PFSK-1 (cell line): ENCODE measurements around the gene DEGS1.

Source experiments
- FOXP2 ChIP-seq: optimal IDR thresholded peaks from 2 replicates; pipeline ENCODE3; 2011; ENCODE audit warnings: borderline replicate concordance, control low read depth, inconsistent platforms; ENCODE audit not compliant: insufficient read depth; ENCODE audit errors: extremely low read length, extremely low read depth
- POLR2AphosphoS5 ChIP-seq: IDR thresholded peaks from 2 replicates; pipeline ENCODE4 v1.6.1; 2012; ENCODE audit warnings: low read depth, mild to moderate bottlenecking, control low read depth, low read length, moderate library complexity
- REST ChIP-seq, 2 experiments: IDR thresholded peaks; 2 replicates each; pipeline versions ENCODE4 v1.6.1 to v1.8.0; 2011 to 2012; ENCODE audit warnings: low read depth in 2 of 2, low read length in 2 of 2, control low read depth in 1 of 2, inconsistent platforms in 1 of 2, mild to moderate bottlenecking in 1 of 2, moderate library complexity in 1 of 2; ENCODE audit not compliant: insufficient read depth in 1 of 2
- SIN3A ChIP-seq: IDR thresholded peaks from 2 replicates; pipeline ENCODE4 v1.6.1; 2012; ENCODE audit warnings: mild to moderate bottlenecking, low read length, moderate library complexity, borderline replicate concordance; ENCODE audit not compliant: insufficient read depth
- TAF1 ChIP-seq: IDR thresholded peaks from 2 replicates; pipeline ENCODE4 v1.6.1; 2012; ENCODE audit warnings: low read length, control low read depth, borderline replicate concordance; ENCODE audit not compliant: insufficient read depth

DEGS1 gene

DNA sequence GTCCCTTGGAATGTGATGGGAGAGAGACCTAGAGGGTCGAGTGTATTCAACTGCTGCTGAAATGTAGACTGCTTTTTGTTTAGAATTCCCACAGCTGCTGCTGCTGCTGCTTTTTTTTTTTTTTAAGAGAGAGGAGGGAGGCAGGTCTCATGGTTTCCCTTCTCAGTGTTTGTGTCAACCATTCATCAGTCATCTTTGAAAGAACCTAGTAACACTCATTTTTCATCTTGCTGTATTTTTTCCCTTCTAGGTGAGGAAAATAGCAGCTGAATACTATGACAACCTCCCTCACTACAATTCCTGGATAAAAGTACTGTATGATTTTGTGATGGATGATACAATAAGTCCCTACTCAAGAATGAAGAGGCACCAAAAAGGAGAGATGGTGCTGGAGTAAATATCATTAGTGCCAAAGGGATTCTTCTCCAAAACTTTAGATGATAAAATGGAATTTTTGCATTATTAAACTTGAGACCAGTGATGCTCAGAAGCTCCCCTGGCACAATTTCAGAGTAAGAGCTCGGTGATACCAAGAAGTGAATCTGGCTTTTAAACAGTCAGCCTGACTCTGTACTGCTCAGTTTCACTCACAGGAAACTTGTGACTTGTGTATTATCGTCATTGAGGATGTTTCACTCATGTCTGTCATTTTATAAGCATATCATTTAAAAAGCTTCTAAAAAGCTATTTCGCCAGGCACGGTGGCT lies 9.2 kb downstream of the DEGS1 start:
- no peak for TF ChIP-seq REST (IDR thresholded peaks at IDR 0.05; ENCODE audit: insufficient read depth in 1 of 2, low read depth in 2 of 2, low read length in 2 of 2)
- TF ChIP-seq FOXP2 = no peak
- TF ChIP-seq SIN3A = no peak
- no peak for TF ChIP-seq POLR2AphosphoS5
- TF ChIP-seq TAF1 = no peak

DNA sequence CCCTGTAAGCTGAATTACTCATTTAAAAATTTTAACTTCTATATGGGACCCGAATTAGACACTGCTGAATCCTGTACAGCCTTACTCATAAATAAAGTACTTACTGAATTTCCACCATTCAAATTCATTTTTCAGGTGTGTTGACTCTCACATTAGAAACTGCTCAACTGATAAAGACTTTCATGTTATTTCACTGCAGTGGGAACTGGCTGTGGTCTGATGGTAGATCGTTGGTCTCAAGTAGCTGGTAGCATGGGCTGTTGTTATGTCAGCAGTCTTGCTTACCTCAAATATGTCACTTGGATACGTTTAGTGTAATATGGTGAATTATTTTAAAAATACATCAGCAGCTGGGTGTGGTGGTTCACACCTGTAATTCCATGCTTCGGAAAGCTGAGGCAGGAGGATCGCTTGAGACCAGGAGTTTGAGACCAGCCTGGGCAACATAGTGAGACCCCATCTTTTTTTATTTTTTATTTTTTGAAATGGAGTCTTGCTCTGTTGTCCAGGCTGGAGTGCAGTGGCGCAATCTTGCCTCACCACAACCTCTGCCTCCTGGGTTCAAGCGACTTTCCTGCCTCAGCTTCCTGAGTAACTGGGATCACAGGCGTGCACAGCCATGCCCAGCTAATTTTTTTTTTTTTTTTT lies 10.4 kb downstream of the DEGS1 start:
- TF ChIP-seq TAF1 (no peak), SIN3A (no peak), REST (IDR thresholded peaks at IDR 0.05; ENCODE audit: insufficient read depth in 1 of 2, low read depth in 2 of 2, low read length in 2 of 2) (no peak), POLR2AphosphoS5 (no peak), FOXP2 (no peak)

- TF ChIP-seq POLR2AphosphoS5 = no peak
- TF ChIP-seq SIN3A = no peak
- TF ChIP-seq FOXP2 = no peak
- TF ChIP-seq REST (IDR thresholded peaks at IDR 0.05; ENCODE audit: insufficient read depth in 1 of 2, low read depth in 2 of 2, low read length in 2 of 2) = no peak
- no peak for TF ChIP-seq TAF1
Measured at GRCh38 chr1:224196813-224197600, 14.0 kb downstream of the DEGS1 start.

- TF ChIP-seq FOXP2 (no peak), POLR2AphosphoS5 (no peak), SIN3A (no peak), TAF1 (no peak), REST (IDR thresholded peaks at IDR 0.05; ENCODE audit: insufficient read depth in 1 of 2, low read depth in 2 of 2, low read length in 2 of 2) (no peak)
Measured at GRCh38 chr1:224198572-224198971, 15.5 kb downstream of the DEGS1 start.
